Fibroblast of the conjunctiva (primary cell): ENCODE data around the gene SOS2.
"Not testable (repeated sequence)": the region's sequence is repeated elsewhere in the genome, so short reads cannot be mapped to it uniquely, and the experiment has no call there.

ENCODE experiments used
- DNase-seq: peaks from one replicate; pipeline ENCODE4 v3.0.0-alpha.2; 2010; ENCODE audit warnings: low read depth

SOS2 gene

DNA sequence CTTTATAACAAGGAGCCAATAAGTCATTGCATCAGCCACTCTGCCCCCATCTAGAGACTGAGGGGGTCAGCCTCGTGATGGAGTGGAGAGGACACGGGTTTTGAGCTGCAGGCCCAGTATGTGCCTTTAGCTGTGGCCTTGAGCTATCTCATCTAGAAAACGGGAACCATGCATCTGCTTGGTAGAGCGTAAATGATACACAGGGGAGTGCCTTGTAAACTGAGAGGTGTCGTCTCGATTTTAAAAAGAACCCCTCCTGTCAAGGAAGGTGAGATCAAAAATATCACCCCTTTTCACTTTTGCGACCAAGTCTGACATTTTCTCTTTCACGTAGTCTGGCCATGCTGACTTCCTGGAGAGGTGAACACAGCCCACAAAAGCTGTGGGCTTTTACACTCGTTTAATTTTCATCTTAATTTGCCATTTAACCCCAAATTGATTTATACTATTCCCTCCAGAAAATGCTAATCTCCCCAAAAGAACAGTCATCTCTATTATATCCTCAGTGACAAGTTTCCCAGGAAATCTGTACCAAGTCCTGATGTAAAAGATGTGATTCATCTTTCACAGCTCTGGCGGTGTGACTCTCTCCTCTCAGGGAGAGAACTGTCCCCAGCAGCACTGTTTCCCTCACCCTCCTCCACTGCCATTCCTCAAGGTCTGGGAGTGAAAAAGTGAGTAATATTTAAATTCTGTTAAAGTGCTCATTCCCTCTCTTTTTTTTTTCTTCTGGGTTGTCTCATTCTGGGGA lies 145.6 kb downstream of the SOS2 start:
- no peak for DNase-seq

- no peak for DNase-seq
Measured at GRCh38 chr14:50084666-50085065, 146.7 kb downstream of the SOS2 start.

DNA sequence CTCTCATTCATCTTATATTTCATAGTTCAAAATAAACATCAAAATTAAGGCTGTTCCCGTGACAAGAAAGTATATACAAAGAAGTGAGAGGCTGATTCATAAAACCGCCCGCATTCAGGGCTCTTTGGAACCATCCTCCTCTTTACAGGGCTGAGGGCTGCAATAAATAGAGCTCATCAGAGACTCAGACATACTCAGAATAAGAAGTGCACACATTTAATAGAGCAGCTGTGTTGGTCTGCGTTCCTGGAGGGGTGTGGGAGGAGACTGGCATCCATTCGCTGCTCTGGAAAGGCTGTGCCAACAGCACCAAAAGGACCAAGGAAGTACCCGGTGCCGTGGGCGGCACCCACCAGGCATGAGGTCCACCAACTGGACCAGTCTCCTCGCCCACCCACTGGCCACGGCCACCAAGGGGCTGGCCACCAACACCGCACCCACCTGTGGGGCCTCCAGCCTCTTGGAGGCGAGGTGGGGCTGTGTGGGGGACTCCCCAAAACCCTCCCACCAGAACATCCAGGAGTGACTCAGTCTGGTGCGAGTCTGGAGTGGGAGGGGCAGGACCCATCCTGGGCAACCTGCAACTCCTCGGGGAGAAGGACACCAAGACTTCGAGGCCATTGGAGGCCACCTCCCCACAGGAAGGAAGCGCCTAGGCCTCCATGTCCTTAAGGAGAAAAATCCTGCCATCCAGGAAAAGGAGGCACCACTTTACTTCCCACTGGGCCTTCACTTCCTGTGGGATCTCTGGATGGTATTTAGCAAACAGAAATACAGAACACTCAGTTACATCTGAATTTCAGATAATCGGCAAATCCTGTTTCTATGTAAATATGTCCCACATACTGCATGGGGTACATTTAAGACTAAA lies 147.7 kb downstream of the SOS2 start:
- DNase-seq: no peak

- no peak for DNase-seq
Measured at GRCh38 chr14:50082784-50083466, 148.5 kb downstream of the SOS2 start.

DNA sequence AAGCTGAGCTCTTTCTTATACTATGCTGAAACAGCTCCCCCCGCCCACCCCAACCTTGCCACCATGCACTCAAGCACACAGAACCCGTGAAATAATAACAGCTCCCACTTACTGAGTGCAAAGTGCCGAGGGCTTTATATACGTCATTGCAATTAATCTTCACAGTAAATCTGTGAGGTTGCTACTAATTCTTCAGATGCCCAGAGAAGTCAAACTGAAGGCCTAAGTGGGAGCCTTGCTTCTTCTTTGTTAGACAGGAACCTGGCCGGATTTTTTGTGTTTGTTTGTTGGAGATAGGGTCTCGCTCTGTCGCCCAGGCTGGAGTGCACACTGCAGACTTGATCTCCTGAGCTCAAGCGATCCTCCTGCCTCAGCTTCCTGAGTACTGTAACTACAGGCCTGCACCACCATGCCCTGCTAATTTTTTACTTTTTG lies 149.1 kb downstream of the SOS2 start:
- no peak for DNase-seq

DNA sequence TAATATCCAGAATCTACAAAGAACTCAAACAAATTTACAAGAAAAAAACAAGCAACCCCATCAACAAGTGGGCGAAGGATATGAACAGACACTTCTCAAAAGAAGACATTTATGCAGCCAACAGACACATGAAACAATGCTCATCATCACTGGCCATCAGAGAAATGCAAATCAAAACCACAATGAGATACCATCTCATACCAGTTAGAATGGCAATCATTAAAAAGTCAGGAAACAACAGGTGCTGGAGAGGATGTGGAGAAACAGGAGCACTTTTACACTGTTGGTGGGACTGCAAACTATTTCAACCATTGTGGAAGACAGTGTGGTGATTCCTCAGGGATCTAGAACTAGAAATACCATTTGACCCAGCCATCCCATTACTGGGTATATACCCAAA lies 152.3 kb downstream of the SOS2 start:
- DNase-seq: not testable (repeated sequence)

GRCh38 chr14:50073663-50074062 lies 157.7 kb downstream of the SOS2 start:
- DNase-seq: not testable (repeated sequence)

GRCh38 chr14:50072395-50072794 lies 159.0 kb downstream of the SOS2 start:
- no peak for DNase-seq

- no peak for DNase-seq
Measured at GRCh38 chr14:50070840-50071548, 160.4 kb downstream of the SOS2 start.

GRCh38 chr14:50070230-50070629 lies 161.1 kb downstream of the SOS2 start:
- DNase-seq: no peak

DNA sequence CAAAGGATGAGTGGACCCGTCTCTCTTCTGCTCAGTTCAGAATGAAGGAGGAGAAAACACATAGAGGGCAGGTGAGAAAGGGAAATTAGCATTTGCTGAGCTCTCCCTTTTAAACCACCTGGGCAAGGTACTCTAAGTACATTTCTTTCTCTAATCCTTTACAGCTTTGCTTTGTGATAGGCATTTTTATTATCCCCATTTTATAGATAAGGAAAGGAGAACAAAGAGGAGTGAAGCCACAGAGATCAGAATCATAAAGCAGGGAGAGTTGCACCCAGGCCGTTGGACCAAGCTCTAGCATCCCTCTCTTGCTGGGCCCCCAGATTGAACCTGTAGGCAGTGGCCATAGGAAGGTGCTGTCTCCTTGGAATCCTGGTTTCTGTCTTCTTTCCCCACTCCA lies 162.1 kb downstream of the SOS2 start:
- no peak for DNase-seq

- no peak for DNase-seq
Measured at GRCh38 chr14:50068496-50068895, 162.9 kb downstream of the SOS2 start.

DNA sequence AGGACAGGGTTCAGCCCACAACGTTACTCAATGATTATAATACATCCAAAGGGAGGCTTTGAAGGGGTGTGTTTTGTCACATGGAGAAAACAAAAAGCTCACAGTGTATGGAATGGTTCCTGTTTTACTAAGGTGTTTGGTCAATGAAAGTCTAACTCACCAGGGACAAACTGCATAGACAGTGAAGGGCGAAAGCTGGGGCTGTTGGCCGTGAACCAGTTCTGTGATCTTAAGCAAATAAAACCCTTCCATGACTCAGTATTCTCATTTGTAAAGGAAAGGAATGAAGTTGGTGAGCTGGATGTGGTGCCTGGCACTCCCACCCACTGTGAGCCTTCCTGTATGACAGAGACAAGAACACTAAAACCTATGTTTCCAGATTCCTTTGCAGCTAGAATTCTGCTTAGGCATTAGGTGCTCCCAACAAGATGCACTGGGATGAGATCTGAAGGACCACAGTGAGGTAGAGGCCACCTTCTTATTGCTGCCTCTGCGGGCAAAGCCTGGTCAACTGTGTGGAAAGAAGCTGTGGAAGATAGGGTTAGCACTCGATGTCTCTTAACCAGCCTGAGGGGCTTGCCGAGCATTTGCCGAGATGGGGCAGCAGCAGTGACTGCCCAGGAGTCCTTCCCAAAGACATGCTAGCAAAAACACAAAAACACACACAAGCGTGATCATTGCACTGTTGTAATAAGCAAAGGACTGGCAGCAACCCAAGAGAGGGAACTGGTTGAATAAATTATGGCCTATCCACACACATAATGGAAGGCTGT lies 163.5 kb downstream of the SOS2 start:
- no peak for DNase-seq
